Karpas-422 (cell line): ENCODE measurements around the gene ZBTB38. TPM values are rescaled to one million over a fixed set of nuclear protein-coding genes. Genes with fewer than 3 reads are reported as not detected.

ENCODE experiments used
- DNase-seq: peaks from one replicate; pipeline ENCODE4 v3.0.0-alpha.2; 2015
- H2AFZ ChIP-seq: fragments of 200-600 bp; sonication (generic); 2 replicates; pipeline ENCODE4 v1.6.1; 2014; ENCODE audit warnings: antibody characterized with exemption, low read length, mixed read lengths
- H3K27ac ChIP-seq: fragments of 200-600 bp; sonication (generic); 2 replicates; pipeline ENCODE4 v1.5.1; 2014; ENCODE audit warnings: mild to moderate bottlenecking, low read length, moderate library complexity
- H3K27me3 ChIP-seq: fragments of 200-600 bp; sonication (generic); 2 replicates; pipeline ENCODE4 v1.6.1; 2014; ENCODE audit warnings: low read length, mixed read lengths
- H3K36me3 ChIP-seq: fragments of 200-600 bp; sonication (generic); 2 replicates; pipeline ENCODE4 v1.6.1; 2014; ENCODE audit warnings: low read length, mixed read lengths; ENCODE audit not compliant: insufficient read depth
- H3K4me1 ChIP-seq: fragments of 200-600 bp; sonication (generic); 2 replicates; pipeline ENCODE4 v1.6.1; 2014; ENCODE audit warnings: mild to moderate bottlenecking, low read length, mixed read lengths
- H3K4me2 ChIP-seq: fragments of 200-600 bp; sonication (generic); 2 replicates; pipeline ENCODE4 v1.6.1; 2014; ENCODE audit warnings: low read length, low read depth, mild to moderate bottlenecking; ENCODE audit not compliant: poor library complexity, severe bottlenecking
- H3K4me3 ChIP-seq: fragments of 200-600 bp; sonication (generic); 2 replicates; pipeline ENCODE4 v1.5.1; 2014; ENCODE audit warnings: mild to moderate bottlenecking, antibody characterized with exemption, low read length, mixed read lengths
- H3K79me2 ChIP-seq: fragments of 200-600 bp; sonication (generic); 2 replicates; pipeline ENCODE4 v1.6.1; 2014; ENCODE audit warnings: mild to moderate bottlenecking, low read length, mixed read lengths
- H3K9ac ChIP-seq: fragments of 200-600 bp; sonication (generic); 2 replicates; pipeline ENCODE4 v1.6.0; 2014; ENCODE audit warnings: low read length
- H3K9me2 ChIP-seq: fragments of 200-600 bp; sonication (generic), shearing (Covaris generic); replicated peaks from 2 replicates; pipeline ENCODE4 v1.6.0; 2014; ENCODE audit warnings: mild to moderate bottlenecking, low read length, moderate library complexity; ENCODE audit not compliant: insufficient read depth
- H3K9me3 ChIP-seq: fragments of 300-700, 200-600 bp; sonication (generic); 2 replicates; pipeline ENCODE4 v1.6.1; 2014; ENCODE audit warnings: low read length, mixed read lengths
- H4K20me1 ChIP-seq: fragments of 200-600 bp; sonication (generic); 2 replicates; pipeline ENCODE4 v1.6.1; 2014; ENCODE audit warnings: mild to moderate bottlenecking, antibody characterized with exemption, low read length, low read depth; ENCODE audit not compliant: insufficient read depth
- total RNA-seq: library from RNA; depleted of rRNA; stranded (reverse); fragments of >200 nt; shearing (Covaris generic); gene quantifications from 2 replicates; pipeline ENCODE4 v1.2.3, GENCODE V29; 2014; ENCODE audit warnings: low replicate concordance

The ZBTB38 gene
- total RNA-seq, 1 experiment from 2014 or later: 38.0 TPM

- no peak for DNase-seq
- Histone ChIP-seq H3K27ac (no peak overlapping the region), H3K9me3 (no peaks in the 10 kb centered on the region), H4K20me1 (no peaks in the 10 kb centered on the region), H3K4me2 (no peak overlapping the region), H3K27me3 (no peaks in the 10 kb centered on the region), H2AFZ (no peak overlapping the region), H3K36me3 (no peaks in the 10 kb centered on the region), H3K9me2 (no peaks in the 10 kb centered on the region), H3K9ac (no peak overlapping the region), H3K4me3 (no peak overlapping the region), H3K79me2 (no peaks in the 10 kb centered on the region), H3K4me1 (peaks cover 12% of the 10 kb centered on the region)
These were observed 5.6 kb downstream of the ZBTB38 start for GRCh38 chr3:141373768-141374526.

GRCh38 chr3:141375381-141376301 lies 7.3 kb downstream of the ZBTB38 start:
- H3K9me2 ChIP-seq: no peaks in the 10 kb centered on the region
- no peaks in the 10 kb centered on the region for H3K36me3 ChIP-seq
- no peaks in the 10 kb centered on the region for H3K9me3 ChIP-seq
- no peaks in the 10 kb centered on the region for H4K20me1 ChIP-seq
- H3K27ac ChIP-seq: no peak overlapping the region
- H3K79me2 ChIP-seq: no peaks in the 10 kb centered on the region
- peaks cover 16% of the 10 kb centered on the region for H3K4me1 ChIP-seq
- H3K9ac ChIP-seq: no peak overlapping the region
- H3K27me3 ChIP-seq: no peaks in the 10 kb centered on the region
- no peak overlapping the region for H2AFZ ChIP-seq
- H3K4me3 ChIP-seq: no peak overlapping the region
- no peak for DNase-seq
- H3K4me2 ChIP-seq: no peak overlapping the region

GRCh38 chr3:141377377-141377776 lies 9.1 kb downstream of the ZBTB38 start:
- Histone ChIP-seq H3K9me3 (no peaks in the 10 kb centered on the region), H3K4me1 (peaks cover 20% of the 10 kb centered on the region), H3K79me2 (no peaks in the 10 kb centered on the region), H3K9ac (no peak overlapping the region), H3K36me3 (no peaks in the 10 kb centered on the region), H3K27me3 (no peaks in the 10 kb centered on the region), H2AFZ (no peak overlapping the region), H3K27ac (no peak overlapping the region), H3K4me2 (no peak overlapping the region), H4K20me1 (no peaks in the 10 kb centered on the region), H3K9me2 (no peaks in the 10 kb centered on the region), H3K4me3 (no peak overlapping the region)
- no peak for DNase-seq

GRCh38 chr3:141378556-141378955 lies 10.3 kb downstream of the ZBTB38 start:
- Histone ChIP-seq H2AFZ (no peak overlapping the region), H3K4me2 (no peak overlapping the region), H3K4me3 (no peak overlapping the region), H3K9ac (no peak overlapping the region), H3K27ac (no peak overlapping the region), H3K79me2 (no peaks in the 10 kb centered on the region), H3K27me3 (no peaks in the 10 kb centered on the region), H3K36me3 (no peaks in the 10 kb centered on the region), H3K4me1 (peaks cover 19% of the 10 kb centered on the region), H4K20me1 (no peaks in the 10 kb centered on the region), H3K9me3 (no peaks in the 10 kb centered on the region), H3K9me2 (no peaks in the 10 kb centered on the region)
- DNase-seq: no peak

GRCh38 chr3:141379250-141379966 lies 11.1 kb downstream of the ZBTB38 start:
- H3K9me3 ChIP-seq: no peaks in the 10 kb centered on the region
- H3K27ac ChIP-seq: no peak overlapping the region
- no peaks in the 10 kb centered on the region for H3K36me3 ChIP-seq
- no peak overlapping the region for H3K4me3 ChIP-seq
- H3K27me3 ChIP-seq: no peaks in the 10 kb centered on the region
- H3K79me2 ChIP-seq: no peaks in the 10 kb centered on the region
- H2AFZ ChIP-seq: no peak overlapping the region
- no peaks in the 10 kb centered on the region for H4K20me1 ChIP-seq
- H3K9ac ChIP-seq: no peak overlapping the region
- no peaks in the 10 kb centered on the region for H3K9me2 ChIP-seq
- H3K4me2 ChIP-seq: peak overlapping the region; percentile 13
- H3K4me1 ChIP-seq: peaks cover 26% of the 10 kb centered on the region
- DNase-seq: no peak

- no peak for DNase-seq
- Histone ChIP-seq H3K9me3 (no peaks in the 10 kb centered on the region), H3K4me3 (no peak overlapping the region), H3K4me1 (peaks cover 32% of the 10 kb centered on the region), H3K79me2 (no peaks in the 10 kb centered on the region), H3K4me2 (no peak overlapping the region), H3K27ac (no peak overlapping the region), H3K9ac (no peak overlapping the region), H4K20me1 (no peaks in the 10 kb centered on the region), H2AFZ (no peak overlapping the region), H3K9me2 (no peaks in the 10 kb centered on the region), H3K27me3 (no peaks in the 10 kb centered on the region), H3K36me3 (no peaks in the 10 kb centered on the region)
These were observed 12.0 kb downstream of the ZBTB38 start for GRCh38 chr3:141380279-141380678.

GRCh38 chr3:141380987-141381386 lies 12.7 kb downstream of the ZBTB38 start:
- Histone ChIP-seq H3K9me3 (no peaks in the 10 kb centered on the region), H3K9me2 (no peaks in the 10 kb centered on the region), H3K4me1 (peaks cover 40% of the 10 kb centered on the region), H2AFZ (peak overlapping the region; percentile 1; the same call in 1 of the 2 replicates), H3K79me2 (no peaks in the 10 kb centered on the region), H4K20me1 (no peaks in the 10 kb centered on the region), H3K4me3 (no peak overlapping the region), H3K9ac (no peak overlapping the region), H3K27me3 (no peaks in the 10 kb centered on the region), H3K4me2 (no peak overlapping the region), H3K27ac (no peak overlapping the region), H3K36me3 (no peaks in the 10 kb centered on the region)
- DNase-seq: no peak

GRCh38 chr3:141382571-141382970 lies 14.3 kb downstream of the ZBTB38 start:
- Histone ChIP-seq H3K27ac (no peak overlapping the region), H3K79me2 (no peaks in the 10 kb centered on the region), H3K36me3 (no peaks in the 10 kb centered on the region), H3K9me3 (no peaks in the 10 kb centered on the region), H3K9ac (no peak overlapping the region), H2AFZ (no peak overlapping the region), H3K4me2 (no peak overlapping the region), H3K9me2 (no peaks in the 10 kb centered on the region), H3K4me1 (peaks cover 55% of the 10 kb centered on the region), H4K20me1 (no peaks in the 10 kb centered on the region), H3K4me3 (no peak overlapping the region), H3K27me3 (no peaks in the 10 kb centered on the region)
- DNase-seq: no peak
